Right lobe of liver (tissue), 6 donors: ENCODE data around the gene ELL. TPM values are rescaled to one million over a fixed set of nuclear protein-coding genes. Genes with fewer than 3 reads are reported as not detected.

ENCODE experiments used
- ATAC-seq, 4 donors: fragments of 200-7000 bp; cut with Tn5 transposase; one replicate each; pipeline ENCODE4 v1.9.1; 2020; ENCODE audit warnings: mild to moderate bottlenecking in 4 of 4, moderate library complexity in 4 of 4
- DNase-seq, 3 donors: peaks; one replicate each; pipeline ENCODE4 v3.0.0-alpha.2; 2020
- H3K27ac ChIP-seq, 3 donors: fragments of 200-600 bp; one replicate each; pipeline ENCODE4 v1.8.0; 2022
- H3K27me3 ChIP-seq, 2 donors: fragments of 200-600 bp; one replicate each; pipeline ENCODE4 v1.8.0; 2022
- H3K36me3 ChIP-seq, 4 donors: fragments of 200-600 bp; sonication (generic) in 1 of 4; one replicate each; pipeline versions ENCODE4 v1.5.1 to v1.8.0; 2017 to 2022; ENCODE audit warnings: control low read depth in 1 of 4
- H3K4me1 ChIP-seq, 4 donors: fragments of 200-600 bp; sonication (generic) in 1 of 4; one replicate each; pipeline versions ENCODE4 v1.5.1 to v1.8.0; 2017 to 2022; ENCODE audit warnings: control low read depth in 1 of 4
- H3K4me3 ChIP-seq, 3 donors: fragments of 200-600 bp; one replicate each; pipeline ENCODE4 v1.8.0; 2022
- H3K9me3 ChIP-seq, 4 donors: fragments of 200-600 bp; sonication (generic) in 1 of 4; one replicate each; pipeline versions ENCODE4 v1.5.1 to v1.8.0; 2017 to 2022; ENCODE audit warnings: control low read depth in 1 of 4
- CTCF ChIP-seq, 4 donors: fragments of 200-600 bp in 3 of 4; fragments of 450-650 bp in 1 of 4; IDR thresholded peaks; one replicate each; pipeline versions ENCODE4 v1.5.1 to v1.8.0; 2016 to 2022; ENCODE audit warnings: antibody characterized with exemption in 4 of 4, mild to moderate bottlenecking in 2 of 4
- POLR2A ChIP-seq: fragments of 450-650 bp; IDR thresholded peaks from one replicate; pipeline ENCODE4 v1.6.1; 2017; ENCODE audit warnings: antibody characterized with exemption, mild to moderate bottlenecking
- WGBS: methylation state at CpG from one replicate; pipeline ENCODE4 v1.1.6; 2018; ENCODE audit warnings: low coverage, low lambda C conversion rate; ENCODE audit not compliant: insufficient coverage; ENCODE audit errors: missing lambda C conversion rate; 5-methylcytosine and 5-hydroxymethylcytosine counted together
- intact Hi-C, 2 donors: fragments of 100-400 bp; cut with DNase I; formaldehyde crosslinking; loops; one replicate each; pipeline versions ENCODE4 v1.11.2 to v1.14.1; 2022
- total RNA-seq, 6 experiments: library from RNA; depleted of rRNA in 2 of 6; stranded (reverse); fragments of >200 nt in 2 of 6; fragmentation: NEBNext Ultra II Directional in 3 of 6; extraction: Animal tissue kit (Norgen Biotek cat#: 25700) in 3 of 6; gene quantifications; one replicate each; pipeline versions ENCODE4 v1.1.0 to v1.2.4, GENCODE V29; 2016 to 2023
- donor health status: DM: no; HTN: yes; CAD: no.
- donor health status: DM: no; HTN: no; CAD: no.
- donor health status: DM: no; HTN: no; CAD: no.
- donor health status: DM: no; HTN: yes; CAD: no.
- donor health status: DM: no; HTN: yes; CAD: no.

ELL gene
- total RNA-seq, 6 experiments from 2014 or later, result 5.3 to 11.9 (median 8.6) TPM

- peaks cover 6 to 62% (median 31%) of the 10 kb centered on the region in 4 donors for H3K36me3 ChIP-seq
- DNase-seq, result no peak
- intact Hi-C loops, result loop anchor here in 1 of 2 donors (10.0 kb wide), 1 partner anchor 409 kb away; no protein-coding TSS in a partner anchor
Observed at GRCh38 chr19:18445262-18445948, 76.5 kb downstream of the ELL start.

DNA sequence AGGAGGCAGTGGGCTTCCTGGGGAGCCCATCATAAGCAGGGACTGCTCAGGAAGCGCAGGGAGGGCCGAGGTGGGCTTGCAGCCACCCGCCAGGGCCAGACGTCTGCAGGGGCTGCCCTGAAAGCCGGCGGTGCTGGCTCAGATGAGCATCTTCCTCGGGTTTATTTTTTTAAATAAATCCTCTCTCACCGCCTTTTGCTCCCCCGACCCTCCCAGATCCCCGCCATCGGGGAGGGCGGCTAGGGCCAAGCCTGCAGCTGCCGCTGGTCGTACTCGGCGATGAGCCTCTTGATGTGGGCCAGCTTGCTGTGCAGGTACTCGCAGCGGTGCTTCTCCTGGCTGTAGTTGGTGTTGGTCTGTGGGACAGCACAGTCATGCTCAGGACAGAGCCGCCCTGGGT is 77.4 kb downstream of the ELL start:
- 92% methylated on average over 7 of the region's 19 CpGs for WGBS
- H3K9me3 ChIP-seq, result no peaks in the 10 kb centered on the region
- intact Hi-C loops, result loop anchor here in 1 of 2 donors (10.0 kb wide), 1 partner anchor 410 kb away; no protein-coding TSS in a partner anchor
- ATAC-seq (no peak), DNase-seq (no peak)
- no peak overlapping the region for H3K27ac ChIP-seq
- H3K36me3 ChIP-seq, result peaks cover 0 to 54% (median 23%) of the 10 kb centered on the region in 4 donors
- no peaks in the 10 kb centered on the region for H3K27me3 ChIP-seq
- peaks cover 0 to 14% (median 7%) of the 10 kb centered on the region in 4 donors for H3K4me1 ChIP-seq
- TF ChIP-seq CTCF (IDR thresholded peaks at IDR 0.05), result no peak
- no peak for TF ChIP-seq POLR2A
- no peak overlapping the region for H3K4me3 ChIP-seq

More at GRCh38 chr19:18445262-18445948, 76.5 kb downstream of the ELL start:
- Histone ChIP-seq H3K27ac (no peak overlapping the region), H3K4me1 (peaks cover 0 to 12% (median 4%) of the 10 kb centered on the region in 4 donors), H3K4me3 (no peak overlapping the region), H3K27me3 (no peaks in the 10 kb centered on the region), H3K9me3 (no peaks in the 10 kb centered on the region)
- WGBS, result 88% methylated on average over 11 of the region's 15 CpGs
- TF ChIP-seq POLR2A, result no peak
- TF ChIP-seq CTCF (IDR thresholded peaks at IDR 0.05), result no peak
- no peak for ATAC-seq

GRCh38 chr19:18443831-18444230 is 78.0 kb downstream of the ELL start:
- no peaks in the 10 kb centered on the region for H3K9me3 ChIP-seq
- H3K4me1 ChIP-seq, result peaks cover 0 to 21% (median 9%) of the 10 kb centered on the region in 4 donors
- no CpG with 5 or more reads among the region's 11 CpGs for WGBS
- H3K36me3 ChIP-seq, result peaks cover 0 to 47% (median 19%) of the 10 kb centered on the region in 4 donors
- intact Hi-C loops, result loop anchor here in 1 of 2 donors (10.0 kb wide), 1 partner anchor 411 kb away; no protein-coding TSS in a partner anchor
- no peak for ATAC-seq
- TF ChIP-seq CTCF (IDR thresholded peaks at IDR 0.05) (no peak), POLR2A (no peak)
- no peak overlapping the region for H3K4me3 ChIP-seq
- no peak overlapping the region for H3K27ac ChIP-seq
- no peaks in the 10 kb centered on the region for H3K27me3 ChIP-seq
- DNase-seq, result no peak

- Histone ChIP-seq H3K4me3 (no peak overlapping the region), H3K9me3 (no peaks in the 10 kb centered on the region), H3K27me3 (no peaks in the 10 kb centered on the region), H3K36me3 (peaks cover 0 to 42% (median 19%) of the 10 kb centered on the region in 4 donors), H3K27ac (no peak overlapping the region), H3K4me1 (peaks cover 0 to 22% (median 11%) of the 10 kb centered on the region in 4 donors)
- DNase-seq (no peak), ATAC-seq (no peak)
- 86% methylated on average over 1 of the region's 6 CpGs for WGBS
- TF ChIP-seq POLR2A, result no peak
- no peak for TF ChIP-seq CTCF (IDR thresholded peaks at IDR 0.05)
- intact Hi-C loops, result loop anchor here in 1 of 2 donors (10.0 kb wide), 1 partner anchor 411 kb away; no protein-coding TSS in a partner anchor
Observed at GRCh38 chr19:18443406-18443805, 78.5 kb downstream of the ELL start.
